Loucy (cell line): ENCODE results near the gene ST3GAL3.

Experiments used
- CTCF ChIP-seq: fragments of 200-600 bp; sonication (generic); conservative IDR thresholded peaks from 2 replicates; pipeline ENCODE4 v1.5.1; 2014; ENCODE audit warnings: mild to moderate bottlenecking, antibody characterized with exemption, low read length
- EZH2phosphoT487 ChIP-seq: fragments of 200-600 bp; IDR thresholded peaks from 2 replicates; pipeline ENCODE4 v1.6.1; 2018; ENCODE audit warnings: antibody characterized with exemption, mild to moderate bottlenecking, moderate library complexity, borderline replicate concordance

- TF ChIP-seq CTCF (no peak), EZH2phosphoT487 (no peak)
These were observed 47.6 kb downstream of the ST3GAL3 start for GRCh38 chr1:43754892-43755291.
